Stimulated activated CD4-positive, alpha-beta T cell treated with anti-CD3 and anti-CD28 coated beads, Interleukin-12 subunit alpha, Interleukin-12 subunit beta, amount 100 ng/mL, for 4 hours (primary cell): ENCODE data around the gene FCER1G.

Experiments used
- DNase-seq: peaks from one replicate; pipeline ENCODE4 v3.0.0-alpha.2; 2020

FCER1G gene

DNA sequence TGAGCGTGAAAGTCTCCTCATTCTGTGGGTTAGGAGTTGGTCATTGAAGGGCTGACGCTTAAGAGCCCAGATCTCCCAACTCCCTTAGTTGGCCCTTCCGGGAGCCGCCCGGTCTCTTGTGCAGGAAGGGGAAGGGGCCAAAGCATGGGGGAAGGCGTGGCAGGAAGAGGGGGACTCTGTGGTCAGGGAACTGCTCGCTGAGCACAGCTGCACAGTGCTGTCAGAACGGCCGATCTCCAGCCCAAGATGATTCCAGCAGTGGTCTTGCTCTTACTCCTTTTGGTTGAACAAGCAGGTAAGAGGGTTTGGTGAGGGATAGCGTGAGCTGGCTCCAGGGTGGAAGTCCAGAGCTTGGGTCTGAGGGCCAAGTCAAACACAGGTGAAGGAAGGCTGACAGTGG is at the start of gene FCER1G:
TSS of gene FCER1G (plus strand) at position 220 of the 400 bp plus-strand sequence. CDS start at position 247, 27 bp downstream.
- DNase-seq, result no peak

- DNase-seq, result peak; percentile 82
These were observed 49.1 kb upstream of the FCER1G start, which contains the start of gene PPOX for GRCh38 chr1:161165742-161166668. Gene PPOX, plus strand, starts transcription at chr1:161166426. Its CDS starts 422 bp downstream, at chr1:161166848.

- no peak for DNase-seq
These were observed 48.2 kb upstream of the FCER1G start for GRCh38 chr1:161166669-161167548.

DNA sequence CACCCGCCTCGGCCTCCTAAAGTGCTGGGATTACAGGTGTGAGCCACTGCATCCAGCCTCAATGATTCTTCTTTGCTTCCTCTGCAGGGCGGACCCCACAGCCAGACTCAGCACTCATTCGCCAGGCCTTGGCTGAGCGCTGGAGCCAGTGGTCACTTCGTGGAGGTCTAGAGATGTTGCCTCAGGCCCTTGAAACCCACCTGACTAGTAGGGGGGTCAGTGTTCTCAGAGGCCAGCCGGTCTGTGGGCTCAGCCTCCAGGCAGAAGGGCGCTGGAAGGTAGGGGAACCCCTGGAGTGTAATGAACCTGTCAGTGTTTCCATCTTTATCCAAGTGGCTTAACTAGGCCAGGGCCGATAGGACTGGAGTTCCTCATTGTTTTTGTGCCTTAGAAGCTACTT is 46.2 kb upstream of the FCER1G start:
- DNase-seq, result no peak

DNA sequence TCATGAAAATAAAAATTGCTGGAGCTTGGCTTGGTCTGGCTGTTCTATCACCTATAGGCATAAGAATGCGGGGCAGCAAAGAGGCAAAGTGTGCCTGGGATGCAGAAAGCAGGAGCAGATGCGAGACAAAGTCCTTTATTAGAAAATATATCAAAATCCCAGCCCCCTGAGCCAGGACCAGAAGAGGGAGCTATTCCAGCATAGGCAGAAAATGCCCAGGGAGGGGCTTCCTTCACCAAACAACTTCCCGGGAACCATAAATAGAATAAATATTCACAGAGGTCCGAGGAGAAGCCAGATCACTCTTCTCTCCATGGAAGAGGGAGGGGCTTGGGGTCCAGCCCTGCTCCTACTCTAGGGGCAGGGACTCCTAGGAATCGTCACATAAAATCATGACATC is 43.9 kb upstream of the FCER1G start:
- no peak for DNase-seq

GRCh38 chr1:161171696-161172095 is 43.4 kb upstream of the FCER1G start:
- no peak for DNase-seq

GRCh38 chr1:161172349-161172748 is 42.7 kb upstream of the FCER1G start:
- no peak for DNase-seq

GRCh38 chr1:161172776-161173376 is 42.2 kb upstream of the FCER1G start:
- no peak for DNase-seq

- no peak for DNase-seq
These were observed 41.4 kb upstream of the FCER1G start for GRCh38 chr1:161173711-161174110.

- DNase-seq, result no peak
These were observed 40.2 kb upstream of the FCER1G start for GRCh38 chr1:161174911-161175310.

- no peak for DNase-seq
These were observed 39.2 kb upstream of the FCER1G start for GRCh38 chr1:161175771-161176453.

DNA sequence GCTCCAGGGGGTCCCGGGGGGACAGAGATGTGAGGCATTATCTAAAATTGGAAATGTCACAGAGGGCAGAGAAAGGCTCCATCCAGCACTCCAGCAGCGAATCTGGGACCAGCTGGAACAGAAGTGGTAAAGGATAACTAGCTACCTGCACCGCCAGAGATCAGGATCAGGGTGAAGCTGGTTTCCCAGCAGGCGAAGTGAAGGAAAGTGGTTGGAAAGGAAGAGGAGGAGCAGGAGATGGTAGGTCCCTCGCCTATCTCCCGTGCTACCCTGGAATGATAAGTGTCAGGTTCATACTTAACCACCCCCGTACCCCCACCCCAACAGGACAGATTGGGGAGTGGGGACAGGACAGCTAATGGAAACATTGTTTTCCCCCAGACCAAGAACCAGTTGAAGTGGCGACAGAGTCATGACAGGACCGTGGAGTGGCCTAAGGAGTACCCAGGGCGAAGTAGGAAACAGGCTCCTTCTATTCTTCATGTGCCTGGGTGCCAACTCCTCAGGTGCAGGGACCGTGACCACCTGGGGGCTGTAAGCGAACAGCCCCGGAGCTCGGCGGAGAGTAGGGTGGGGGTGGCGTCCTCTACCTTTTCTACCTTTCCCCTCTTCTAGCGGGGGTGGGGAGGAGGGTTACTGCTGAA is 38.5 kb upstream of the FCER1G start:
- no peak for DNase-seq

DNA sequence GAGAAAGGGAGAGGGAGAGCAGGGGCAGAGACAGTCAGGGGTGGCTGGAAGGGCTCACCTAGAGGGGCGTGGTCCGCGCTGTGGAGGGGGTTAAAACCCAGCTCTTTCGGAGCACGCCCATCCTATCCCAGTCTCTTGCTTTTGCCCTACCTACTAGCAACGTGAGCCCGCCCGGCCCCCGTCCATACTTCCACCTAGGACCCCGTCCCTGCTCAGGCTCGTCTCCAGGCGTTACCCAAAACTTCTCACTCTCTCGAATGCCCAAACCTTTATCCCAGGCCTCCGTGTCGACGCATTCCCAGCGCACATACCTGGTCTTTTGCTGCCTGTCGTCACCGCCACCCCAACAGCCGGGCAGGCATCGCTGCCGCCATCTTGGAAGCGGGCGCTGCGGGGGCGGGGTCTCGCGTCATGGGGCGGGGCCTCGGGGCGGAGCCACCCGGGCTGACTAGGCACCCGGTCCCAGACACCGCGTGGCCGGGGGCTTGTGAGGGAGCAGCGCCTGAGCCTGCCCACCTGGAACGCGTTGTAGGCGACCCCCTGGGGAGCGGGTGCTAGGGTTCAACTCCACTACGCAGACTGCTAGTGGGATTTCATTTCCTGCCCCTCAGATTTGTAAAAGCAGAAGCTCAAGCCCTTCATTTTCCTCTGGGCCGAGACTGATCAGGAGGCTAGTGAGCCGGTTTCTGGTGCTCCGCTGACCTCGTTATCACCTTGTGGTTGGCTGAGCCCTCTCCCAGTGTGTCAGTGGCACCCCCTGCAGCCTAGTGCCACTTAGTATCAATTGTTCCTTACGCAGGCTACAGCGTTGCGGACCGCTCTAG is 37.8 kb upstream of the FCER1G start, which contains the start of gene B4GALT3:
TSS of gene B4GALT3 (minus strand) at position 396 of the 824 bp plus-strand sequence. CDS start 1,447 bp downstream, outside the sequence.
- DNase-seq, result peak; percentile 99

DNA sequence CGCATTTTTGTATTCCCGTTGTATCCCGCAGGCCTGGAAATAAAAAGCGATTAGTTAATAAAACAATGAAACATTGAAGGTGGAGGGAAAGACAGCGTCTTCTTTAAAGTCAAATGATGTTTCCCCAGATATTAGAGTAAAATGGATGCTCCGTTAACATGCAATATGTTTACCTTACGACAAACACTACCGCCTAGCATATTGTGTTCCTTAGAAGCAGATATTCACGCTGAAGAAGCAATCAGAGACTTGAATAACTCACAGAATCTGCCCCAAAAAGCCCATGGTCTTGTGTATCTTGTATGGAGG is 37.2 kb upstream of the FCER1G start:
- no peak for DNase-seq

DNA sequence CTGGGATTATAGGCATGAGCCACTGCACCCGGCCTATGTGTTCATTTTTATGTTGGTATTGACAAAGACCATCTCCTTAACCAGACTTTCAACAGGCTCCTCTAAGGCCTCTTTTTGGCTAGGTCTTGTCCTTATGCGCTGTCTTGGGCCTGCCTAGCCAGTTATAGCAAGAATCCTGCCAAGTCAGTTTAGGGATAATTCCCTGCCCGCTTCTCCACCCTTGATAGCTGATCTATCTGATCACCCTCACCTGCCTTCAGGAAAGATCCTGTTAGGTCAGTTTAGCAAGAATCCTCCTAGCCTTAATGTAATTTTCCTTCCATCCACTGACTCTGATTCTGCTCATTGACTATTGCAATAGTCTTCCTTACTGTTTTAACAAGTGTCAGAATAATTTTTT is 35.4 kb upstream of the FCER1G start:
- DNase-seq, result no peak

- DNase-seq, result no peak
These were observed 34.5 kb upstream of the FCER1G start for GRCh38 chr1:161180639-161181038.

DNA sequence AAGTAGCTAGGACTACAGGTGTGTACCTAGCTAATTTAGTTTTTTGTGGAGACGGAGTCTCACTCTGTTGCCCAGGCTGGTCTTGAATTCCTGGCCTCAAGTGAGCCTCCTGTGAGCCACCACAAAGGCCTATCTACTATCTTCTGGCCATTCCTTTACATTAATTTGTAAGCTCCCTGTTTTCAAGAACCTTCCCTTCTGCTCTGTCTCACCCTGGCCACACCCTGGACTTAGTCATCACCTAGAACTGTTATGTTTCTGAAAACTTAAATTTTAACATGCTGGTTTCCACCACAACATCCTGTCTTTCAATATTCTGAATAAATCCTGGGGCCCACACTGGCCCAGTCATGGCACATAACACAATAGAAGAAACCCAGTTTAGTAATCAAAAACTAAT is 32.9 kb upstream of the FCER1G start:
- peak; percentile 44 for DNase-seq

DNA sequence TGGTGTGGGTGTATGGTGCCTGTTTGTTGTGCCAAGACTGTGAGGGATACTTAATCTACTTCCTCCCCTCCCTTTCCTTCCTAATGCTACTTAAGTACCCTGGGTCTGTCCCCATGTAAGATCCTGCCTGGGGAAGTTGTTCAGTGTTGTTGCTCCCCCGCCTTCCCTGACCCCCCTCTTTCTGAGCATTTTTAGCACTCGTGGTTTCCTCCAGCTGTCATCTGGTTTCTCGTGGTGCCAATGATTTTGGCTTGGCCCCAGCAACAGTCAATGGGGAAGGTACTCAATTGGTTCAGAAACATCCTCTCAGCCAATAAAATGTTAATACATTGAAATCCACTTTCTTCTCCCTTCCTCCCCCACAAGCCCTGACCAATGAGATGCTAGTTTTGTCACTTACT is 29.8 kb upstream of the FCER1G start:
- DNase-seq, result peak; percentile 33

- DNase-seq, result no peak
These were observed 29.3 kb upstream of the FCER1G start for GRCh38 chr1:161185732-161186311.

GRCh38 chr1:161187311-161187710 is 27.8 kb upstream of the FCER1G start:
- no peak for DNase-seq

DNA sequence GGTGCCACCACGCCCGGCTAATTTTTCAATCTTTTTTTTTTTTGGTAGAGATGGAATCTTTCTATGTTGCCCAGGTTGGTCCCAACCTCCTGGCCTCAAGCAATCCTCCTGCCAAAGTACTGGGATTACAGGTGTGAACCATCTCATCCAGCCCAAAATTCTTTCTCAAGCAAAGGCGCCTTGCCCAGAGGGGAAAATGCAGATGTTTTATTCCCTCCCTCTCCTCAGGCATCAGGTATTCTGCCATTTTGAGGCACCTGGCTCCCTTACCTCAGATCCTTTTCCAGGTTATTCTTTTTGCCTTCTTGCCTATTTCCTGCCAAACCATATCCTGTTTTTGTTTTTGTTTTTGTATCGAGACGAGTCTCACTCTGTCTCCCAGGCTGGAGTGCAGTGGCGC is 26.7 kb upstream of the FCER1G start:
- no peak for DNase-seq
